ENCODE measurements around the gene NRP2. TPM values are rescaled to one million over a fixed set of nuclear protein-coding genes. Genes with fewer than 3 reads are reported as not detected.

The NRP2 gene
- total RNA-seq, 1 donor from 2014 or later = 76.7 TPM

- Mint-ChIP-seq H3K27me3 (ENCODE audit: low read depth, unreplicated experiment) (peaks cover 8% of the 10 kb centered on the region), H3K27ac (ENCODE audit: unreplicated experiment) (no peak overlapping the region), H3K4me3 (ENCODE audit: unreplicated experiment) (no peak overlapping the region), H3K9me3 (ENCODE audit: unreplicated experiment) (no peaks in the 10 kb centered on the region), H3K4me1 (ENCODE audit: low read depth, unreplicated experiment) (no peaks in the 10 kb centered on the region), H3K36me3 (ENCODE audit: low read depth, unreplicated experiment) (no peaks in the 10 kb centered on the region)
- no peak overlapping the region for H3K4me2 ChIP-seq (ENCODE audit: low read length)
- peaks cover 9% of the 10 kb centered on the region for H3K27me3 ChIP-seq (ENCODE audit: insufficient read depth, low read length)
- no peaks in the 10 kb centered on the region for H3K4me1 ChIP-seq (ENCODE audit: insufficient read depth, low read length)
- H3K9ac ChIP-seq (ENCODE audit: low read length) = no peak overlapping the region
- no peaks in the 10 kb centered on the region for H3K36me3 ChIP-seq (ENCODE audit: insufficient read depth, low read length)
- FAIRE-seq (no peak), DNase-seq (ENCODE audit: low read depth) (peak; percentile 37)
- TF ChIP-seq, protein P1, sequence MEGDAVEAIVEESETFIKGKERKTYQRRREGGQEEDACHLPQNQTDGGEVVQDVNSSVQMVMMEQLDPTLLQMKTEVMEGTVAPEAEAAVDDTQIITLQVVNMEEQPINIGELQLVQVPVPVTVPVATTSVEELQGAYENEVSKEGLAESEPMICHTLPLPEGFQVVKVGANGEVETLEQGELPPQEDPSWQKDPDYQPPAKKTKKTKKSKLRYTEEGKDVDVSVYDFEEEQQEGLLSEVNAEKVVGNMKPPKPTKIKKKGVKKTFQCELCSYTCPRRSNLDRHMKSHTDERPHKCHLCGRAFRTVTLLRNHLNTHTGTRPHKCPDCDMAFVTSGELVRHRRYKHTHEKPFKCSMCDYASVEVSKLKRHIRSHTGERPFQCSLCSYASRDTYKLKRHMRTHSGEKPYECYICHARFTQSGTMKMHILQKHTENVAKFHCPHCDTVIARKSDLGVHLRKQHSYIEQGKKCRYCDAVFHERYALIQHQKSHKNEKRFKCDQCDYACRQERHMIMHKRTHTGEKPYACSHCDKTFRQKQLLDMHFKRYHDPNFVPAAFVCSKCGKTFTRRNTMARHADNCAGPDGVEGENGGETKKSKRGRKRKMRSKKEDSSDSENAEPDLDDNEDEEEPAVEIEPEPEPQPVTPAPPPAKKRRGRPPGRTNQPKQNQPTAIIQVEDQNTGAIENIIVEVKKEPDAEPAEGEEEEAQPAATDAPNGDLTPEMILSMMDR (IDR thresholded peaks at IDR 0.05; ENCODE audit: insufficient read depth, low read depth, low read length) = no peak
- TF ChIP-seq EZH2 (IDR thresholded peaks at IDR 0.05; ENCODE audit: insufficient read depth, low read length) = no peak
- H3K27ac ChIP-seq (ENCODE audit: low read depth, low read length) = no peak overlapping the region
- H3K9me3 ChIP-seq (ENCODE audit: insufficient read depth, low read depth, low read length) = no peaks in the 10 kb centered on the region
- H3K79me2 ChIP-seq (ENCODE audit: insufficient read depth, low read length) = no peaks in the 10 kb centered on the region
- no peaks in the 10 kb centered on the region for H4K20me1 ChIP-seq (ENCODE audit: insufficient read depth, low read length)
- H2AFZ ChIP-seq (ENCODE audit: low read depth, low read length) = no peak overlapping the region
- no peak overlapping the region for H3K4me3 ChIP-seq (ENCODE audit: insufficient read depth, low read depth, low read length)
These were observed 155.4 kb downstream of the NRP2 start for GRCh38 chr2:205837663-205838062.

DNA sequence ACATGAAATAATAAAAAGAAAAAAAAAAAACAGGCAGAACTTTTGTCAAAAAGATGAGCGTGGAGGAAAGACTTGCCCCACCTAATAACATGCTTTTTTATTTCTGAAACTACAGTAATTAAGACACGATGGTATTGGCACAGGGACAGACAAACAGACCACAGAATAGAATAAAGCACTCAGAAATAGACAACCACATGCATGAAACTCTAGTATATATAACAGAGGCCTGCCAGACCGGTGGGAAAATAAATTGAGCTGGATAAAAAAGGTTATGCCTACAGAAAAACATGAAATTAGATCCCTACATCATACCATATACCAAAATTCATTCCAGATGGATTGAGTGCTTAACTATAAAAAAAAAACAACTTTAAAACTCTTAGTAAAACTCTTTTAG, 163.1 kb downstream of the NRP2 start:
- H3K4me2 ChIP-seq (ENCODE audit: low read length) = no peak overlapping the region
- no peaks in the 10 kb centered on the region for H3K9me3 ChIP-seq (ENCODE audit: insufficient read depth, low read depth, low read length)
- no peaks in the 10 kb centered on the region for H3K4me1 ChIP-seq (ENCODE audit: insufficient read depth, low read length)
- Mint-ChIP-seq H3K9me3 (ENCODE audit: unreplicated experiment) (no peaks in the 10 kb centered on the region), H3K27me3 (ENCODE audit: low read depth, unreplicated experiment) (peaks cover 18% of the 10 kb centered on the region), H3K4me3 (ENCODE audit: unreplicated experiment) (no peak overlapping the region), H3K36me3 (ENCODE audit: low read depth, unreplicated experiment) (no peaks in the 10 kb centered on the region), H3K27ac (ENCODE audit: unreplicated experiment) (no peak overlapping the region), H3K4me1 (ENCODE audit: low read depth, unreplicated experiment) (peaks cover 3% of the 10 kb centered on the region)
- no peak overlapping the region for H3K27ac ChIP-seq (ENCODE audit: low read depth, low read length)
- H3K36me3 ChIP-seq (ENCODE audit: insufficient read depth, low read length) = no peaks in the 10 kb centered on the region
- TF ChIP-seq, protein P1 (IDR thresholded peaks at IDR 0.05; ENCODE audit: insufficient read depth, low read depth, low read length) = no peak
- TF ChIP-seq EZH2 (IDR thresholded peaks at IDR 0.05; ENCODE audit: insufficient read depth, low read length) = no peak
- DNase-seq (ENCODE audit: low read depth) (no peak), FAIRE-seq (no peak)
- peaks cover 9% of the 10 kb centered on the region for H3K27me3 ChIP-seq (ENCODE audit: insufficient read depth, low read length)
- H3K79me2 ChIP-seq (ENCODE audit: insufficient read depth, low read length) = no peaks in the 10 kb centered on the region
- no peak overlapping the region for H3K9ac ChIP-seq (ENCODE audit: low read length)
- H2AFZ ChIP-seq (ENCODE audit: low read depth, low read length) = no peak overlapping the region
- no peak overlapping the region for H3K4me3 ChIP-seq (ENCODE audit: insufficient read depth, low read depth, low read length)
- H4K20me1 ChIP-seq (ENCODE audit: insufficient read depth, low read length) = no peaks in the 10 kb centered on the region

Data from astrocyte (in vitro differentiated cells and primary cell).